Neural crest cell (in vitro differentiated cells): Measurements from ENCODE around the gene DHH. TPM values are rescaled to one million over a fixed set of nuclear protein-coding genes. Genes with fewer than 3 reads are reported as not detected.

Experiments
- DNase-seq: peaks from one replicate; pipeline ENCODE4 v3.0.0; 2021; ENCODE audit warnings: low read depth, mixed read lengths, low spot score
- H3K27ac Mint-ChIP-seq: one replicate; pipeline ENCODE4 v1.8.0; 2021; ENCODE audit warnings: mild to moderate bottlenecking, mixed read lengths; ENCODE audit not compliant: unreplicated experiment
- H3K27me3 Mint-ChIP-seq: 2 replicates; pipeline ENCODE4 v1.8.0; 2021; ENCODE audit warnings: low read depth, mild to moderate bottlenecking, mixed read lengths
- H3K36me3 Mint-ChIP-seq: 2 replicates; pipeline ENCODE4 v1.8.0; 2021; ENCODE audit warnings: low read depth, mild to moderate bottlenecking, mixed read lengths
- H3K4me1 Mint-ChIP-seq: 2 replicates; pipeline ENCODE4 v1.8.0; 2021; ENCODE audit warnings: mixed read lengths
- H3K4me3 Mint-ChIP-seq: one replicate; pipeline ENCODE4 v1.8.0; 2021; ENCODE audit warnings: mild to moderate bottlenecking, mixed read lengths
- H3K9me3 Mint-ChIP-seq: 2 replicates; pipeline ENCODE4 v1.8.0; 2021; ENCODE audit warnings: mixed read lengths
- CTCF ChIP-seq: fragments of 200-600 bp; sonication (generic); conservative IDR thresholded peaks from 2 replicates; pipeline ENCODE4 v1.5.0; 2021; ENCODE audit warnings: antibody characterized with exemption, mild to moderate bottlenecking
- total RNA-seq: library from RNA; stranded (reverse); gene quantifications from 2 replicates; pipeline ENCODE4 v1.2.1, GENCODE V29; 2021

DHH gene
- total RNA-seq, 1 donor from 2014 or later = 1.5 TPM

- TF ChIP-seq CTCF = no peak
- H3K4me3 Mint-ChIP-seq = no peak overlapping the region
- no peak overlapping the region for H3K27ac Mint-ChIP-seq
- H3K9me3 Mint-ChIP-seq = no peaks in the 10 kb centered on the region
- no peaks in the 10 kb centered on the region for H3K27me3 Mint-ChIP-seq
- peaks cover 16% of the 10 kb centered on the region for H3K36me3 Mint-ChIP-seq
- DNase-seq = no peak
- H3K4me1 Mint-ChIP-seq = no peaks in the 10 kb centered on the region
Measured at GRCh38 chr12:49049566-49050224, 44.9 kb downstream of the DHH start.

GRCh38 chr12:49048953-49049352, 45.6 kb downstream of the DHH start:
- Mint-ChIP-seq H3K27me3 (no peaks in the 10 kb centered on the region), H3K27ac (no peak overlapping the region), H3K9me3 (no peaks in the 10 kb centered on the region), H3K36me3 (peaks cover 18% of the 10 kb centered on the region), H3K4me1 (no peaks in the 10 kb centered on the region), H3K4me3 (no peak overlapping the region)
- DNase-seq = no peak
- TF ChIP-seq CTCF = no peak

GRCh38 chr12:49046129-49046895, 48.3 kb downstream of the DHH start:
- Mint-ChIP-seq H3K36me3 (peaks cover 21% of the 10 kb centered on the region), H3K4me3 (no peak overlapping the region), H3K27me3 (no peaks in the 10 kb centered on the region), H3K4me1 (no peaks in the 10 kb centered on the region), H3K27ac (peak overlapping the region; percentile 43), H3K9me3 (no peaks in the 10 kb centered on the region)
- no peak for TF ChIP-seq CTCF
- no peak for DNase-seq

GRCh38 chr12:49044660-49045059, 49.9 kb downstream of the DHH start:
- TF ChIP-seq CTCF = no peak
- no peaks in the 10 kb centered on the region for H3K4me1 Mint-ChIP-seq
- H3K27ac Mint-ChIP-seq = no peak overlapping the region
- peaks cover 21% of the 10 kb centered on the region for H3K36me3 Mint-ChIP-seq
- no peak for DNase-seq
- no peak overlapping the region for H3K4me3 Mint-ChIP-seq
- no peaks in the 10 kb centered on the region for H3K9me3 Mint-ChIP-seq
- H3K27me3 Mint-ChIP-seq = no peaks in the 10 kb centered on the region

- peak; percentile 64 for TF ChIP-seq CTCF
- no peaks in the 10 kb centered on the region for H3K4me1 Mint-ChIP-seq
- peak; percentile 71 for DNase-seq
- no peak overlapping the region for H3K27ac Mint-ChIP-seq
- no peaks in the 10 kb centered on the region for H3K9me3 Mint-ChIP-seq
- H3K36me3 Mint-ChIP-seq = peaks cover 21% of the 10 kb centered on the region
- H3K27me3 Mint-ChIP-seq = no peaks in the 10 kb centered on the region
- no peak overlapping the region for H3K4me3 Mint-ChIP-seq
Measured at GRCh38 chr12:49043856-49044258, 50.7 kb downstream of the DHH start.
